Right lobe of liver (tissue), 6 donors: Measurements from ENCODE around the gene FXYD6. TPM values are rescaled to one million over a fixed set of nuclear protein-coding genes. Genes with fewer than 3 reads are reported as not detected.

Source experiments
- ATAC-seq, 4 donors: fragments of 200-7000 bp; cut with Tn5 transposase; one replicate each; pipeline ENCODE4 v1.9.1; 2020; ENCODE audit warnings: mild to moderate bottlenecking in 4 of 4, moderate library complexity in 4 of 4
- DNase-seq, 3 donors: peaks; one replicate each; pipeline ENCODE4 v3.0.0-alpha.2; 2020
- H3K27ac ChIP-seq, 3 donors: fragments of 200-600 bp; one replicate each; pipeline ENCODE4 v1.8.0; 2022
- H3K27me3 ChIP-seq, 2 donors: fragments of 200-600 bp; one replicate each; pipeline ENCODE4 v1.8.0; 2022
- H3K36me3 ChIP-seq, 4 donors: fragments of 200-600 bp; sonication (generic) in 1 of 4; one replicate each; pipeline versions ENCODE4 v1.5.1 to v1.8.0; 2017 to 2022; ENCODE audit warnings: control low read depth in 1 of 4
- H3K4me1 ChIP-seq, 4 donors: fragments of 200-600 bp; sonication (generic) in 1 of 4; one replicate each; pipeline versions ENCODE4 v1.5.1 to v1.8.0; 2017 to 2022; ENCODE audit warnings: control low read depth in 1 of 4
- H3K4me3 ChIP-seq, 3 donors: fragments of 200-600 bp; one replicate each; pipeline ENCODE4 v1.8.0; 2022
- H3K9me3 ChIP-seq, 4 donors: fragments of 200-600 bp; sonication (generic) in 1 of 4; one replicate each; pipeline versions ENCODE4 v1.5.1 to v1.8.0; 2017 to 2022; ENCODE audit warnings: control low read depth in 1 of 4
- CTCF ChIP-seq, 4 donors: fragments of 200-600 bp in 3 of 4; fragments of 450-650 bp in 1 of 4; IDR thresholded peaks; one replicate each; pipeline versions ENCODE4 v1.5.1 to v1.8.0; 2016 to 2022; ENCODE audit warnings: antibody characterized with exemption in 4 of 4, mild to moderate bottlenecking in 2 of 4
- POLR2A ChIP-seq: fragments of 450-650 bp; IDR thresholded peaks from one replicate; pipeline ENCODE4 v1.6.1; 2017; ENCODE audit warnings: antibody characterized with exemption, mild to moderate bottlenecking
- WGBS: methylation state at CpG from one replicate; pipeline ENCODE4 v1.1.6; 2018; ENCODE audit warnings: low coverage, low lambda C conversion rate; ENCODE audit not compliant: insufficient coverage; ENCODE audit errors: missing lambda C conversion rate; 5-methylcytosine and 5-hydroxymethylcytosine counted together
- intact Hi-C, 2 donors: fragments of 100-400 bp; cut with DNase I; formaldehyde crosslinking; loops; one replicate each; pipeline versions ENCODE4 v1.11.2 to v1.14.1; 2022
- total RNA-seq, 6 experiments: library from RNA; depleted of rRNA in 2 of 6; stranded (reverse); fragments of >200 nt in 2 of 6; fragmentation: NEBNext Ultra II Directional in 3 of 6; extraction: Animal tissue kit (Norgen Biotek cat#: 25700) in 3 of 6; gene quantifications; one replicate each; pipeline versions ENCODE4 v1.1.0 to v1.2.4, GENCODE V29; 2016 to 2023
- donor health status: DM: no; HTN: yes; CAD: no.
- donor health status: DM: no; HTN: no; CAD: no.
- donor health status: DM: no; HTN: no; CAD: no.
- donor health status: DM: no; HTN: yes; CAD: no.
- donor health status: DM: no; HTN: yes; CAD: no.

The FXYD6 gene
- total RNA-seq, 6 experiments from 2014 or later: 4.9 to 14.4 (median 8.9) TPM

- DNase-seq (no peak), ATAC-seq (no peak)
- no peak overlapping the region for H3K27ac ChIP-seq
- TF ChIP-seq CTCF (IDR thresholded peaks at IDR 0.05): no peak
- TF ChIP-seq POLR2A: no peak
- peaks cover 0 to 16% of the 10 kb centered on the region in 2 donors for H3K27me3 ChIP-seq
- 78% methylated on average over 9 of the region's 9 CpGs for WGBS
- no peaks in the 10 kb centered on the region for H3K36me3 ChIP-seq
- no peaks in the 10 kb centered on the region for H3K9me3 ChIP-seq
- no peak overlapping the region for H3K4me3 ChIP-seq
- intact Hi-C loops: loop anchor here in 1 of 2 donors (10.0 kb wide), 1 partner anchor 369 kb away; no protein-coding TSS in a partner anchor
- H3K4me1 ChIP-seq: peaks cover 0 to 15% (median 0%) of the 10 kb centered on the region in 4 donors
These were observed 82.9 kb downstream of the FXYD6 start for GRCh38 chr11:117793583-117793982.

GRCh38 chr11:117792992-117793391, 83.5 kb downstream of the FXYD6 start:
- DNase-seq: no peak
- Histone ChIP-seq H3K36me3 (no peaks in the 10 kb centered on the region), H3K4me3 (no peak overlapping the region), H3K9me3 (no peaks in the 10 kb centered on the region), H3K4me1 (peaks cover 0 to 15% (median 0%) of the 10 kb centered on the region in 4 donors), H3K27ac (no peak overlapping the region), H3K27me3 (peaks cover 0 to 16% of the 10 kb centered on the region in 2 donors)
- TF ChIP-seq CTCF (IDR thresholded peaks at IDR 0.05) (no peak), POLR2A (no peak)
- ATAC-seq: no peak
- intact Hi-C loops: loop anchor here in 1 of 2 donors (10.0 kb wide), 1 partner anchor 368 kb away; no protein-coding TSS in a partner anchor
- 76% methylated on average over 4 of the region's 6 CpGs for WGBS

GRCh38 chr11:117792241-117792640, 84.2 kb downstream of the FXYD6 start:
- no peak for TF ChIP-seq POLR2A
- TF ChIP-seq CTCF (IDR thresholded peaks at IDR 0.05): no peak
- Histone ChIP-seq H3K9me3 (no peaks in the 10 kb centered on the region), H3K36me3 (no peaks in the 10 kb centered on the region), H3K27ac (no peak overlapping the region), H3K4me1 (peaks cover 0 to 15% (median 0%) of the 10 kb centered on the region in 4 donors), H3K27me3 (peaks cover 0 to 16% of the 10 kb centered on the region in 2 donors), H3K4me3 (no peak overlapping the region)
- intact Hi-C loops: loop anchor here in 1 of 2 donors (10.0 kb wide), 1 partner anchor 367 kb away; no protein-coding TSS in a partner anchor
- no peak for DNase-seq
- WGBS: no CpG with 5 or more reads among the region's 5 CpGs
- ATAC-seq: no peak

- Histone ChIP-seq H3K27ac (no peak overlapping the region), H3K36me3 (no peaks in the 10 kb centered on the region), H3K9me3 (no peaks in the 10 kb centered on the region), H3K4me3 (no peak overlapping the region), H3K4me1 (no peaks in the 10 kb centered on the region), H3K27me3 (peaks cover 0 to under 1% of the 10 kb centered on the region in 2 donors)
- WGBS: 40% methylated on average over 1 of the region's 3 CpGs
- intact Hi-C loops: loop anchor here in 1 of 2 donors (10.0 kb wide), 1 partner anchor 365 kb away; no protein-coding TSS in a partner anchor
- ATAC-seq: no peak
- no peak for DNase-seq
- TF ChIP-seq CTCF (IDR thresholded peaks at IDR 0.05) (no peak), POLR2A (no peak)
These were observed 86.2 kb downstream of the FXYD6 start for GRCh38 chr11:117790279-117790678.
